Measurements from ENCODE around the gene HGFAC.

The HGFAC gene

DNA sequence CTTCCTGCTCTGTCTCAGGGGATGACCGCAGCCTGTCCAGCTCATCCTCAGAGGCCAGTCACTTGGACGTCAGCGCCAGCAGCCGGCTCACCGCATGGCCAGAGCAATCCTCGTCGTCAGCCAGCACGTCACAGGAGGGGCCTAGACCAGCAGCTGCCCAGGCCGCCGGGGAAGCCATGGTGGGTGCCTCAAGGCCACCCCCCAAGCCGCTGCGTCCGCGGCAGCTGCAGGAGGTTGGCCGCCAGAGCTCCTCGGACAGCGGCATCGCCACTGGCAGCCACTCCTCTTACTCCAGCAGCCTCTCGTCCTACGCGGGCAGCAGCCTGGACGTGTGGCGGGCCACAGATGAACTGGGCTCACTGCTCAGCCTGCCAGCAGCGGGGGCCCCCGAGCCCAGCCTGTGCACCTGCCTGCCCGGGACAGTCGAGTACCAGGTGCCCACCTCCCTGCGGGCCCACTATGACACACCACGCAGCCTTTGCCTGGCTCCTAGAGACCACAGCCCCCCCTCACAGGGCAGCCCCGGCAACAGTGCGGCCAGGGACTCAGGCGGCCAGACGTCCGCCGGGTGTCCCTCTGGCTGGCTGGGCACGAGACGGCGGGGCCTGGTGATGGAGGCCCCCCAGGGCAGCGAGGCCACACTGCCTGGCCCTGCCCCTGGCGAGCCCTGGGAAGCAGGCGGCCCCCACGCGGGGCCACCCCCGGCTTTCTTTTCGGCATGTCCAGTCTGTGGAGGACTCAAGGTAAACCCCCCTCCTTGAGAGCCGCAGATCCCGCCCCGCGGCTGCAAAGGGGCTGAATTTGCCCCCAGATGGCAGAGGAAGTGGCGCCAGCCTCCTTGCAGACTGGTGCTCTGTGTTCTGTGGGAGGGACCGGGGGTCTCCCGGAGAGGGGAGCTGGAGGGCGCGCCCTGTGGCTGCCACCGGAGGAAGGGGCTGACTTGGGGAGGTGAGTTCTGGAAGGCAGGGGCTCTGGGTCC is 51.3 kb downstream of the HGFAC start:
- DNase-seq (ENCODE audit: low spot score in 2 of 2) (no peak), ATAC-seq (ENCODE audit: low read depth) (no peak)
- Mint-ChIP-seq H3K9me3 (no peaks in the 10 kb centered on the region), H3K4me1 (peaks cover 38% of the 10 kb centered on the region), H3K4me3 (no peak overlapping the region), H3K36me3 (peaks cover 29% of the 10 kb centered on the region), H3K27ac (no peak overlapping the region), H3K27me3 (no peaks in the 10 kb centered on the region)

- ATAC-seq (ENCODE audit: low read depth): no peak
- no peak for DNase-seq (ENCODE audit: low spot score in 2 of 2)
- no peaks in the 10 kb centered on the region for H3K27me3 Mint-ChIP-seq
- no peak overlapping the region for H3K4me3 Mint-ChIP-seq
- no peaks in the 10 kb centered on the region for H3K9me3 Mint-ChIP-seq
- peaks cover 31% of the 10 kb centered on the region for H3K4me1 Mint-ChIP-seq
- H3K27ac Mint-ChIP-seq: no peak overlapping the region
- peaks cover 29% of the 10 kb centered on the region for H3K36me3 Mint-ChIP-seq
Measured at GRCh38 chr4:3493720-3494461, 52.1 kb downstream of the HGFAC start.

- ATAC-seq (ENCODE audit: low read depth) (no peak), DNase-seq (ENCODE audit: low spot score in 2 of 2) (no peak)
- Mint-ChIP-seq H3K9me3 (no peaks in the 10 kb centered on the region), H3K4me1 (peaks cover 25% of the 10 kb centered on the region), H3K27me3 (no peaks in the 10 kb centered on the region), H3K4me3 (no peak overlapping the region), H3K27ac (no peak overlapping the region), H3K36me3 (peaks cover 27% of the 10 kb centered on the region)
Measured at GRCh38 chr4:3494462-3494871, 52.7 kb downstream of the HGFAC start.

DNA sequence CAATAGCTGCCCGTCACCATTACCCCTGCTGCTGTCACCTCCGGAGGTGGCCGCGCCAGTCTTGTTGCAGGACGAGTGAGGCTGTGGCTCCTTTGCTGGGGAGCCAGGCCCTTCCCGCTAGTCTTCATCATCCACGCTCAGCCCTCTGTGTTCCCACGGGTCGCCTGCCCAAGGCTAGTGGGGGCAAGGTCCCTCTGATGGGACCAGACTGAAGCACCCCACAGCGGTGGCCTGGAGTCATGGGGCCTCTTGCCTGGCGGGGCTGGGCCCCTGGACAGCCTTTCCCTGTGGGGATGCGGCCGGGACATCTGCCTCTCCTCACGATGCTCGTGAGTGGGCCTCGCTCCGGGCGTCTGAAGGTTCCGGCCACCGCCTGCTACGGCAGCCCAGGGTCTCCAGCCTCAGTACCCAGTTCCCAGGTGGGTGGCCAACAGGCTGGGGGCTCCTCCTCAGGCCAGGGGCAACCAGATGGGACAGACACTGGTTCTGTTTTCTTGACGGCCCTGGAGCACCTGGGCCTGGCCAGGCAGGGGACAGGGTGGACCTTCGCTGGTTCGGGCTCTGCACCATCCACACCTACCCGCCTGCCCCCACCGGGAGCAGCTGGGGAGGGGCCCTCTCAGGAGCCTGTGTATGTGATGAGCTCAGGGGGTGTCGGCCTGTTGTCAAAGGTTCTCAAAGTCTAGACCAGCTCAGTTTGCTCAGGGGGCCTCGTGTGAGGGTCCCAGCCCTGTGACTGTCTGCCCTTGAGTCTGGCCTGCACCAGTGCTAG is 53.6 kb downstream of the HGFAC start:
- Mint-ChIP-seq H3K27me3 (no peaks in the 10 kb centered on the region), H3K27ac (no peak overlapping the region), H3K36me3 (peaks cover 20% of the 10 kb centered on the region)

GRCh38 chr4:3496021-3496420 is 54.3 kb downstream of the HGFAC start:
- Mint-ChIP-seq H3K27me3 (no peaks in the 10 kb centered on the region), H3K27ac (no peak overlapping the region), H3K36me3 (peaks cover 14% of the 10 kb centered on the region), H3K9me3 (no peaks in the 10 kb centered on the region), H3K4me3 (no peak overlapping the region), H3K4me1 (peaks cover 17% of the 10 kb centered on the region)
- ATAC-seq (ENCODE audit: low read depth): no peak
- no peak for DNase-seq (ENCODE audit: low spot score in 2 of 2)

More for the DNA sequence above, 53.6 kb downstream of the HGFAC start:
- H3K4me3 Mint-ChIP-seq: no peak overlapping the region
- peaks cover 20% of the 10 kb centered on the region for H3K4me1 Mint-ChIP-seq
- no peaks in the 10 kb centered on the region for H3K9me3 Mint-ChIP-seq
- DNase-seq (ENCODE audit: low spot score in 2 of 2) (no peak), ATAC-seq (ENCODE audit: low read depth) (no peak)

- no peak for DNase-seq (ENCODE audit: low spot score in 2 of 2)
- peak overlapping the region; percentile 80 for H3K27ac Mint-ChIP-seq
- peaks cover 6% of the 10 kb centered on the region for H3K36me3 Mint-ChIP-seq
- H3K4me1 Mint-ChIP-seq: peaks cover 10% of the 10 kb centered on the region
- H3K27me3 Mint-ChIP-seq: no peaks in the 10 kb centered on the region
- no peak overlapping the region for H3K4me3 Mint-ChIP-seq
- no peaks in the 10 kb centered on the region for H3K9me3 Mint-ChIP-seq
- ATAC-seq (ENCODE audit: low read depth): no peak
Measured at GRCh38 chr4:3497095-3497494, 55.3 kb downstream of the HGFAC start.

DNA sequence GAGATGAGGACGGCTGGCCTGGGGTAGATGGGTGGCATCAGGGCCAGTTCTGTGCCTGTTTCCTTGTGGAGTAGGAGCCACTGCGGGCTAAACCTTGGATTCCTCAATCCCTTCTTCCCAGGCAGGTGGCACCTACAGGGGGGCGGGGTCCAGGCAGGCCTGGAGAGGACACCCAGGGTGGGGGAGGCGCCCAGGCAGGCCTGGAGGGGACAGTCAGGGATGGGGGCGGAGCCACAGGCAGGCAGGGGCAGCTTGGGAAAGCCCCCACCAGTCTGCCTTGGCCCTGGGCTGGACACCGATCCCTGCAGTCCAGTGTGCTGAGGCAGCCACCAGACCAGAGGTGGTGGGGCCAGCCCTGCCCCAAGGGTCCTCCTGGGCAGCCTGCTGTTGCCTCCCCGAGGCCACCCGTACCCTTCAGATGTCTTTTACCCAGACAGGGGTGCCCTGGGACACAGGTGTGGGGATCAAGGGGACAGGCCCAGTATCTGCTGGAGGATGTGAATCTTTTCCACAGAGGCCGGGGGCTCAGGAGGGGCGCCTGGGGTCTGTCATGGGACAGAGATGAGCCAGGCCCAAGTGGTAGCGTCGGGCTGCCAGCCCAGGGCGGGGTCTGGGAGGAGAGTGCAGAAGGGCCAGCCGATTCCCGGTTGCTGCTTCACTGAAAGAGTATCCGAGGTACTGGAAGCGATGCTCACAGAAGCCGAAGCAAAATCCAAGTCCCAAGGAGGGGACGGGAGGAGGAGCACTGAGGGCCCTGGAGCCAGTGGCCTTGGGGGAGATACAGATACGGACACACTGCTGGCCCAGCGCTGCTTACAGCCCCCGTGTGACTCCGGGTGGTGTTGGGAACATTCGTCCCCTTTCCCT is 56.0 kb downstream of the HGFAC start:
- Mint-ChIP-seq H3K27ac (no peak overlapping the region), H3K9me3 (no peaks in the 10 kb centered on the region), H3K4me3 (no peak overlapping the region), H3K36me3 (peaks cover 3% of the 10 kb centered on the region), H3K27me3 (no peaks in the 10 kb centered on the region), H3K4me1 (peaks cover 7% of the 10 kb centered on the region)
- ATAC-seq (ENCODE audit: low read depth) (no peak), DNase-seq (ENCODE audit: low spot score in 2 of 2) (no peak)

DNA sequence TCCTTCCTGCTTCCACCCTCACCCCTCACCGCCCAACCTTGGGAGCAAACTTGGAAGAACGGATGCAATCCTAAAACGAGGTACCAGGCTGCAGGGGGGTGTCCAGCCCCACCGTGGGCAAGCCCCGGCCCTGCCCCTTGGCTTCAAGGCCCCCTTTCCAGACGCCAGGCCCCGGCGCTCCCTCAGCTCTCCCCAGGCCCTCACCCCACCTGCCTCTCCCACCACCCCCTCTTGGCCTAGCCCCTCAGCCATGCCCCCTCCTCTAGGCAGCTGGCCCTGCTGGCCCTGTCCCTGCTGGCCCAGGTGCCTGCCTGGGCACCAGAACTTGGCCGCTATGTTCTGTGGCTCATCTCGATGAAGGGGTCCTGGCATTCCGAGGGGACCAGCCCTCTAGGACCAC is 56.6 kb downstream of the HGFAC start:
- ATAC-seq (ENCODE audit: low read depth): no peak
- no peak for DNase-seq (ENCODE audit: low spot score in 2 of 2)

More for the DNA sequence above, 56.6 kb downstream of the HGFAC start:
- H3K27ac Mint-ChIP-seq: no peak overlapping the region
- peaks cover 8% of the 10 kb centered on the region for H3K36me3 Mint-ChIP-seq
- H3K4me3 Mint-ChIP-seq: no peak overlapping the region
- no peaks in the 10 kb centered on the region for H3K27me3 Mint-ChIP-seq
- H3K4me1 Mint-ChIP-seq: peaks cover 9% of the 10 kb centered on the region
- H3K9me3 Mint-ChIP-seq: no peaks in the 10 kb centered on the region

All from memory B cell (primary cell).